ENCODE data around the gene ADM2. TPM values are rescaled to one million over a fixed set of nuclear protein-coding genes. Genes with fewer than 3 reads are reported as not detected.

Gene ADM2
- total RNA-seq, 1 donor from 2014 or later, result not detected

DNA sequence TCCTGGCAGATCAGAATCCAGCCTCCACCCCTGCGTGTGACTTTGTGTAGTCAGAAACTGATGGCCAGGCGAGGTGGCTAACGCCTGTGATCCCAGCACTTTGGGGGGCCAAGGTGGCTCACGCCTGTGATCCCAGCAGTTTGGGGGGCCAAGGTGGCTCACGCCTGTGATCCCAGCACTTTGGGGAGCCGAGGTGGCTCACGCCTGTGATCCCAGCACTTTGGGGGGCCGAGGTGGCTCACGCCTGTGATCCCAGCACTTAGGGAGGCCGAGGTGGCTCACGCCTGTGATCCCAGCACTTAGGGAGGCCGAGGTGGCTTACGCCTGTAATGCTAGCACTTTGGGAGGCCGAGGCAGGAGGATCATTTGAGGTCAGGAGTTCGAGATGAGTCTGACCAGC, 31.8 kb downstream of the ADM2 start:
- DNase-seq (ENCODE audit: extremely low spot score in 2 of 2), result no peak
- intact Hi-C loops (cut with DNase I), result no loop called here
- H3K36me3 ChIP-seq, result peaks cover 0 to 16% of the 10 kb centered on the region in 2 donors
- H3K27ac ChIP-seq, result no peak overlapping the region
- TF ChIP-seq, protein P1, sequence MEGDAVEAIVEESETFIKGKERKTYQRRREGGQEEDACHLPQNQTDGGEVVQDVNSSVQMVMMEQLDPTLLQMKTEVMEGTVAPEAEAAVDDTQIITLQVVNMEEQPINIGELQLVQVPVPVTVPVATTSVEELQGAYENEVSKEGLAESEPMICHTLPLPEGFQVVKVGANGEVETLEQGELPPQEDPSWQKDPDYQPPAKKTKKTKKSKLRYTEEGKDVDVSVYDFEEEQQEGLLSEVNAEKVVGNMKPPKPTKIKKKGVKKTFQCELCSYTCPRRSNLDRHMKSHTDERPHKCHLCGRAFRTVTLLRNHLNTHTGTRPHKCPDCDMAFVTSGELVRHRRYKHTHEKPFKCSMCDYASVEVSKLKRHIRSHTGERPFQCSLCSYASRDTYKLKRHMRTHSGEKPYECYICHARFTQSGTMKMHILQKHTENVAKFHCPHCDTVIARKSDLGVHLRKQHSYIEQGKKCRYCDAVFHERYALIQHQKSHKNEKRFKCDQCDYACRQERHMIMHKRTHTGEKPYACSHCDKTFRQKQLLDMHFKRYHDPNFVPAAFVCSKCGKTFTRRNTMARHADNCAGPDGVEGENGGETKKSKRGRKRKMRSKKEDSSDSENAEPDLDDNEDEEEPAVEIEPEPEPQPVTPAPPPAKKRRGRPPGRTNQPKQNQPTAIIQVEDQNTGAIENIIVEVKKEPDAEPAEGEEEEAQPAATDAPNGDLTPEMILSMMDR (IDR thresholded peaks at IDR 0.05), result no peak
- TF ChIP-seq POLR2A (IDR thresholded peaks at IDR 0.05) (no peak), POLR2AphosphoS5 (IDR thresholded peaks at IDR 0.05; ENCODE audit: insufficient read depth in 1 of 2, low read depth in 1 of 2) (no peak)
- no peaks in the 10 kb centered on the region for H3K9me3 ChIP-seq
- H3K4me1 ChIP-seq, result peaks cover 16% of the 10 kb centered on the region
- no peak overlapping the region for H3K4me3 ChIP-seq
- no peaks in the 10 kb centered on the region for H3K27me3 ChIP-seq

DNA sequence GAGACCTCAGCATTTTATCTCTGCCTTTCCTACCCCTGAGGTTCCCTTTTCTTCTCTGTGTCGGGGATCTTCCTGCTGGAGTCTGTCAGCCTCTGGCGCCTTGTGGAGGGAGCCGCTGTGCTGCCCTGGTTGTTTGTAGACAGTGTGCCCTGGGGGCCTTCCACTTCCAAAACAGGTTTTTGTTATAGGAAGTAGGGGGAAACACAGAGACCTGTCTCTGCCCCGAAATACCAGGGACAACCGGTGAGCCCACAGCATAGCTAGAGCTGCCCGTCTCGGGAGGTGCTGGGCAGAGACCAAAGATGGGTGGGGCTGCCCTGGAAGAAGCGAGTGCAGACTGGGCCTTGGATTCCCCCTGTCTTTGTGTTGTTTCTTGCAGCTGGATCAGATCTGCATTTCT, 34.7 kb downstream of the ADM2 start:
- H3K36me3 ChIP-seq, result peaks cover 0 to 43% of the 10 kb centered on the region in 2 donors
- H3K27ac ChIP-seq, result no peak overlapping the region
- H3K4me3 ChIP-seq, result no peak overlapping the region
- H3K27me3 ChIP-seq, result no peaks in the 10 kb centered on the region
- DNase-seq (ENCODE audit: extremely low spot score in 2 of 2), result no peak
- intact Hi-C loops (cut with DNase I), result no loop called here
- H3K4me1 ChIP-seq, result no peaks in the 10 kb centered on the region
- TF ChIP-seq POLR2A (IDR thresholded peaks at IDR 0.05) (no peak), POLR2AphosphoS5 (IDR thresholded peaks at IDR 0.05; ENCODE audit: insufficient read depth in 1 of 2, low read depth in 1 of 2) (no peak)
- TF ChIP-seq, protein P1 (IDR thresholded peaks at IDR 0.05), result no peak
- no peaks in the 10 kb centered on the region for H3K9me3 ChIP-seq

DNA sequence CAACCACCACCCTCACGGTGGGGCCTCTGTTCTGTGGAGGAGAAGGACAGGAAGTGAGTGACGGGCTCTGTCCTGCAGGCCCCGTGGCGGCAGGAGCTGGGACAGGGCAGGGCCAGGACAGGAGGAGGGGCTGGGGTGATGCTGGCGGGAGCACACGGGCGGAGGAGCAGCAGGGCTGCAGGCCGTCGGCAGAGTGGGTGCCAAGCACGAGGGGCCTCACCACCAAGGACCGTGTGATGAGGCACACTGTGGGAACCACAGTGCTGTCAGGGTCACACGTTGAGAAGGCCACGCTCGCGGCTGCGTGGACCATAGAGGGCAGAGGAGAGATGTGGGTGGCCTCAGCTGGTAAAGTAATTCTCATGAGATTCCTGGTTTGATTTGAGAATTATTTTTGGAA, 35.5 kb downstream of the ADM2 start:
- Histone ChIP-seq H3K4me3 (no peak overlapping the region), H3K9me3 (no peaks in the 10 kb centered on the region), H3K27me3 (no peaks in the 10 kb centered on the region), H3K36me3 (peaks cover 0 to 51% of the 10 kb centered on the region in 2 donors), H3K4me1 (no peaks in the 10 kb centered on the region), H3K27ac (no peak overlapping the region)
- TF ChIP-seq, protein P1 (IDR thresholded peaks at IDR 0.05), result no peak
- no peak for TF ChIP-seq POLR2AphosphoS5 (IDR thresholded peaks at IDR 0.05; ENCODE audit: insufficient read depth in 1 of 2, low read depth in 1 of 2)
- no peak for TF ChIP-seq POLR2A (IDR thresholded peaks at IDR 0.05)
- intact Hi-C loops (cut with DNase I), result no loop called here
- DNase-seq (ENCODE audit: extremely low spot score in 2 of 2), result no peak

DNA sequence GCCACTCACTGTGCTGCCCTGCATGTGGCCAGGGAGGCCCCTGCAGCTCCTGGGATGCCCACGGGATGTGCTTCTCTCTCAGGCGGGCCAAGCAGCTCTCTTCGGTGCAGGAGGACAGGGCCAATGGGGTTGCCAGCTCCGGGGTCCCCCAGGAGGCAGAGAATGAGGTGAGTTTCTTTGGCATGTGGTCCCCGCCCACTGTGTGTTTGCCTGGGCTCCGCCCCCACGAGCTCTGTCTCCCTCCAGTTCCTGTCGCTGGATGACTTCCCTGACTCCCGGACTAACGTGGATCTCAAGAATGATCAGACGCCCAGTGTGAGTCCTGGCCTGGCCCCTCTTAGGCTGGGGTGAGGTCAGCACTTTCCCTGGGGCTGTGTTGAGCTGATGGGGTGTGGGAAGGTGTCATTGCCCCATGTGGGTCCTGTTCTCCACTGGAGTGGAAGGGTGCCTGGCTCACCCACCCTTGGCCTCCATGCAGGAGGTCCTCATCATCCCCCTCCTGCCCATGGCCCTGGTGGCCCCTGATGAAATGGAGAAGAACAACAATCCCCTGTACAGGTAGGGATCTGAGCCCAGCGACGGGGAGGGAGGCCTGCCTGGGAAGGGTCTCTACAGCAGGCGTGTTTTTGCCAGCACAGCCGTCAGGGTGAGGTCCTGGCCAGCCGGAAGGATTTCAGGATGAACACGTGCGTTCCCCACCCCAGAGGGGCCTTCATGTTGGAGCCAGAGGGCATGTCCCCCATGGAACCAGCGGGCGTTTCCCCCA, 36.3 kb downstream of the ADM2 start:
- Histone ChIP-seq H3K36me3 (peaks cover 0 to 59% of the 10 kb centered on the region in 2 donors), H3K4me3 (no peak overlapping the region), H3K27ac (no peak overlapping the region), H3K27me3 (no peaks in the 10 kb centered on the region), H3K4me1 (no peaks in the 10 kb centered on the region), H3K9me3 (no peaks in the 10 kb centered on the region)
- no peak for TF ChIP-seq POLR2A (IDR thresholded peaks at IDR 0.05)
- TF ChIP-seq, protein P1 (IDR thresholded peaks at IDR 0.05), result no peak
- no peak for TF ChIP-seq POLR2AphosphoS5 (IDR thresholded peaks at IDR 0.05; ENCODE audit: insufficient read depth in 1 of 2, low read depth in 1 of 2)
- intact Hi-C loops (cut with DNase I), result no loop called here
- DNase-seq (ENCODE audit: extremely low spot score in 2 of 2), result no peak

DNA sequence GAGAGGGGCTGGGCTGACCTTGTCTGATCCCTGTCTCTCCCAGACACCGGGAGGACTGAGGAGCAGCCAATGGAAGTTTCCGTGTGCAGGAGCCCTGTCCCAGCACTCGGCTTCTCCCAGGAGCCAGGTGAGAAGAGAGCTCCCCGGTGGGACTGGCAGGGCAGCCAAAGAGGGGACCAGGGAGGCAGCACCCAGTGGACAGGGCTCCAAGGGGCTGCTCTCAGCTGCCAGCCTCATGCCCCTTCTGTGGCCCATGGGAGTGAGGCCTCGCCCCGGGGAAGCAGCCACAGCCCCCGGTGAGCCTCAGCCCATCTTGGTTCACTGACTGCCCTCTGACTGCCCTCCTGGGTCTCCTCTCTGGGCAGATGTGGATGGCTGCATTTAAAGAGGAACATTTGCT, 37.3 kb downstream of the ADM2 start:
- Histone ChIP-seq H3K27ac (no peak overlapping the region), H3K4me1 (peaks cover 4% of the 10 kb centered on the region), H3K9me3 (no peaks in the 10 kb centered on the region), H3K36me3 (peaks cover 0 to 68% of the 10 kb centered on the region in 2 donors), H3K27me3 (no peaks in the 10 kb centered on the region), H3K4me3 (no peak overlapping the region)
- intact Hi-C loops (cut with DNase I), result no loop called here
- DNase-seq (ENCODE audit: extremely low spot score in 2 of 2), result no peak
- TF ChIP-seq, protein P1 (IDR thresholded peaks at IDR 0.05), result no peak
- TF ChIP-seq POLR2A (IDR thresholded peaks at IDR 0.05) (no peak), POLR2AphosphoS5 (IDR thresholded peaks at IDR 0.05; ENCODE audit: insufficient read depth in 1 of 2, low read depth in 1 of 2) (no peak)

Measured in vagina (tissue), 2 donors.